Suprapubic skin (tissue), 4 donors: ENCODE data around the gene LAMA4. TPM values are rescaled to one million over a fixed set of nuclear protein-coding genes. Genes with fewer than 3 reads are reported as not detected.

Source experiments
- DNase-seq, 2 donors: peaks; one replicate each; pipeline ENCODE4 v3.0.0-alpha.2; 2019; ENCODE audit warnings: low spot score in 2 of 2
- H3K27ac ChIP-seq: fragments of 200-600 bp; sonication (generic); one replicate; pipeline ENCODE4 v1.5.1; 2019
- H3K27me3 ChIP-seq: fragments of 200-600 bp; sonication (generic); one replicate; pipeline ENCODE4 v1.5.1; 2019
- H3K36me3 ChIP-seq: fragments of 200-600 bp; sonication (generic); one replicate; pipeline ENCODE4 v1.5.1; 2019
- H3K4me1 ChIP-seq: fragments of 200-600 bp; sonication (generic); one replicate; pipeline ENCODE4 v1.5.1; 2019
- H3K4me3 ChIP-seq: fragments of 200-600 bp; sonication (generic); one replicate; pipeline ENCODE4 v1.5.1; 2019; ENCODE audit warnings: mild to moderate bottlenecking
- H3K9me3 ChIP-seq: fragments of 200-600 bp; sonication (generic); one replicate; pipeline ENCODE4 v1.5.1; 2019
- EP300 ChIP-seq: sonication (generic); formaldehyde crosslinking; IDR thresholded peaks from one replicate; pipeline ENCODE4 v1.6.1; 2017; ENCODE audit warnings: antibody characterized with exemption
- POLR2A ChIP-seq, 2 donors: fragments of 450-650 bp; IDR thresholded peaks; one replicate each; pipeline ENCODE4 v1.6.1; 2017; ENCODE audit warnings: antibody characterized with exemption in 2 of 2, mild to moderate bottlenecking in 2 of 2, moderate library complexity in 2 of 2
- POLR2AphosphoS5 ChIP-seq, 3 donors: sonication (generic); formaldehyde crosslinking; IDR thresholded peaks; one replicate each; pipeline ENCODE4 v1.6.1; 2017; ENCODE audit warnings: antibody characterized with exemption in 3 of 3
- WGBS: methylation state at CpG from one replicate; pipeline ENCODE4 v1.1.5; 2018; 5-methylcytosine and 5-hydroxymethylcytosine counted together
- total RNA-seq, 4 donors: library from RNA; depleted of rRNA; stranded (reverse); fragments of >200 nt; gene quantifications; one replicate each; pipeline ENCODE4 v1.1.0, GENCODE V29; 2016
- TF ChIP-seq, protein P1 (sequence below), 2 donors: fragments of 200-600 bp in 1 of 2; fragments of 450-650 bp in 1 of 2; sonication (generic) in 1 of 2; IDR thresholded peaks; one replicate each; pipeline ENCODE4 v1.5.1; 2016 to 2019; ENCODE audit warnings: antibody characterized with exemption in 2 of 2, mild to moderate bottlenecking in 1 of 2, moderate library complexity in 1 of 2

Gene LAMA4
- total RNA-seq, 4 donors from 2014 or later = 10.4 to 44.0 (median 23.6) TPM

DNA sequence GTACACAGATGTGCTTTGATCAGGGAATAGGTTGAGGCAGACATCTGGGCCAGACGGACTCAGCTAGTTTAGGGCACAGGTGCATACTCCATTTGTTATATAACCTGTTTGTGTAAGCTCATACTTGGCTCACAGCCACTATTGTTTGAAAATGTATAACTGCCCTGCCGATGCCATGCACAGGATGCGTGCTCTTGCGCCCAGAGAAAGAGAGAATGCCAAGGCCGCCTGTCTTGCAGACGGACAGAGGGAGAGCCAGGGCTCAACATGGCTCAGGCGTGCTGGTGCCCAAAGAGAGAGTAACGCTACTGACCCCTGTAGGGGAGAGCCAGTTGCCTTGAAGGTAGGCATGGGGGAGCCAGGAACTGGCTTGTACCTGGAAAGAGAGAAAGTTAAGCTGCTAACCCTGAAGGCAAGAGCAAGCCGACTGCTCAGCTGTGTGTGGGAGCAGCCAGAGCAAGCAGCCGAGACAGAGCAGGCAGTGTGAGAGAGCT is 109.2 kb downstream of the LAMA4 start:
- H3K27me3 ChIP-seq = no peaks in the 10 kb centered on the region
- H3K4me3 ChIP-seq = no peak overlapping the region
- no peak for DNase-seq
- peaks cover 5% of the 10 kb centered on the region for H3K4me1 ChIP-seq
- no peak overlapping the region for H3K27ac ChIP-seq
- H3K36me3 ChIP-seq = peaks cover 21% of the 10 kb centered on the region
- no peaks in the 10 kb centered on the region for H3K9me3 ChIP-seq
- no peak for TF ChIP-seq POLR2AphosphoS5 (IDR thresholded peaks at IDR 0.05)
- no peak for TF ChIP-seq POLR2A (IDR thresholded peaks at IDR 0.05)
- TF ChIP-seq EP300 = no peak
- TF ChIP-seq, protein P1, sequence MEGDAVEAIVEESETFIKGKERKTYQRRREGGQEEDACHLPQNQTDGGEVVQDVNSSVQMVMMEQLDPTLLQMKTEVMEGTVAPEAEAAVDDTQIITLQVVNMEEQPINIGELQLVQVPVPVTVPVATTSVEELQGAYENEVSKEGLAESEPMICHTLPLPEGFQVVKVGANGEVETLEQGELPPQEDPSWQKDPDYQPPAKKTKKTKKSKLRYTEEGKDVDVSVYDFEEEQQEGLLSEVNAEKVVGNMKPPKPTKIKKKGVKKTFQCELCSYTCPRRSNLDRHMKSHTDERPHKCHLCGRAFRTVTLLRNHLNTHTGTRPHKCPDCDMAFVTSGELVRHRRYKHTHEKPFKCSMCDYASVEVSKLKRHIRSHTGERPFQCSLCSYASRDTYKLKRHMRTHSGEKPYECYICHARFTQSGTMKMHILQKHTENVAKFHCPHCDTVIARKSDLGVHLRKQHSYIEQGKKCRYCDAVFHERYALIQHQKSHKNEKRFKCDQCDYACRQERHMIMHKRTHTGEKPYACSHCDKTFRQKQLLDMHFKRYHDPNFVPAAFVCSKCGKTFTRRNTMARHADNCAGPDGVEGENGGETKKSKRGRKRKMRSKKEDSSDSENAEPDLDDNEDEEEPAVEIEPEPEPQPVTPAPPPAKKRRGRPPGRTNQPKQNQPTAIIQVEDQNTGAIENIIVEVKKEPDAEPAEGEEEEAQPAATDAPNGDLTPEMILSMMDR (IDR thresholded peaks at IDR 0.05) = no peak
- 89% methylated on average over 10 of the region's 10 CpGs for WGBS

DNA sequence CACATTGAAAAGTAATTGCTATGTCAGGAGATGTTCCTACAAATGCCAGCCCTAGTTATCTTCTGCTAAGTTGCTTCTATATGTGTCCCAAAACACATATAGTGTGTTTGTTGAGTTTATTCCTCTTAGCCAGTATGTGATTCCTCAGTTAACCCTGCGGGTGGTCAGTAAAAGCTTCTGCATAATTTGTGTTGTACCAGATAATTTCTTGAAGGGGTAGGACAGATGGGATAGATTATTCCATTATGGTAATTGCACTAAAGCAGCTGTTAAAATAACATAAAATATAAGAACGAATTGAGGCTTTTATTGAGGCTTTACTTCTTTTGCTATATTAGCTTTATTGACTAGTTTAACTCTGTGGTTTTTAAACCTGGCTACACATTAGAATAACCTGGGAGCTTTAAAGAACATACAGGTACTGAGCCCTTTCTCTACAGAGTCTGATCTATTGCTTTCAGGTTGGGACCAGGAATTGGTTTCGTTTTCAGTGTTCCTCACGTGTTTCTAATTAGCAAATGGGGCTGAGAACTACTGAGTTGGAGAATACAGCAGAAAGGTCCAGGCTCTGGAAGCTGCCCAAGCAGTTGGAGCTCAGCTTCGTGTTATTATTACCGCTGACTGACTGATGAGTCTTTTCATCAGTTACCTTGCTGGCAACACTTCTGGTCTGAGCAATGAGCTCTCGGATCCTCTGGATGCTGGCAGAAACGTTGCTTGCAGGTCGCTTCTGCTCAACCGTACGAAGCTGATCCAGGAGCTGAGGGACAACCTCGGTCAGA is 110.0 kb downstream of the LAMA4 start:
- H3K27ac ChIP-seq = peak overlapping the region; percentile 10
- peaks cover 28% of the 10 kb centered on the region for H3K36me3 ChIP-seq
- H3K4me1 ChIP-seq = peaks cover 2% of the 10 kb centered on the region
- 70% methylated on average over 12 of the region's 12 CpGs for WGBS
- no peak for TF ChIP-seq POLR2AphosphoS5 (IDR thresholded peaks at IDR 0.05)
- TF ChIP-seq, protein P1 (IDR thresholded peaks at IDR 0.05) = no peak
- TF ChIP-seq EP300 = no peak
- TF ChIP-seq POLR2A (IDR thresholded peaks at IDR 0.05) = no peak
- no peaks in the 10 kb centered on the region for H3K27me3 ChIP-seq
- no peaks in the 10 kb centered on the region for H3K9me3 ChIP-seq
- H3K4me3 ChIP-seq = no peak overlapping the region
- no peak for DNase-seq

GRCh38 chr6:112141707-112142106 is 112.7 kb downstream of the LAMA4 start:
- peaks cover 36% of the 10 kb centered on the region for H3K36me3 ChIP-seq
- DNase-seq = no peak
- H3K4me3 ChIP-seq = no peak overlapping the region
- no peaks in the 10 kb centered on the region for H3K4me1 ChIP-seq
- H3K9me3 ChIP-seq = no peaks in the 10 kb centered on the region
- no peak overlapping the region for H3K27ac ChIP-seq
- 78% methylated on average over 2 of the region's 2 CpGs for WGBS
- no peaks in the 10 kb centered on the region for H3K27me3 ChIP-seq
- TF ChIP-seq EP300 (no peak), POLR2A (IDR thresholded peaks at IDR 0.05) (no peak), POLR2AphosphoS5 (IDR thresholded peaks at IDR 0.05) (no peak)
- TF ChIP-seq, protein P1 (IDR thresholded peaks at IDR 0.05) = no peak

DNA sequence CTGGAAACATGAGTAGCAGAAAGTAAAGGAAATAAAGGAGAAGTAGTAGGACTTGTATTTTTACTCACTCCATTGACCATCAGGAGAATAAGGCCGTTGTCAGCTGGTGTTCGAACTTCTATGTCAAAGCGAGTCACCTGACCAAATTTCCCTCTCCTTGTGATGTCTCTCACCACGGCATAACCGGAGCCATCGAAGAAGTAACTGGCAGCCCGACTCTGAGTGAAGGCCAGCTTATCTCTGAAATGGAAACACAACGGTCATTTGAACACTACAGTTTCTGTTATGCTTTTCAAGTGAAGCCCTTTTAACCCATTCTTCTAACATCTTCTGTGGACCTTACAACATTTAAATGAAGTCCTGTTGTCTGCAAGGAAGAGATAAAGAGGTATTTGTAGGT is 115.3 kb downstream of the LAMA4 start:
- DNase-seq = no peak
- Histone ChIP-seq H3K4me3 (no peak overlapping the region), H3K4me1 (no peaks in the 10 kb centered on the region), H3K27me3 (no peaks in the 10 kb centered on the region), H3K36me3 (peaks cover 49% of the 10 kb centered on the region), H3K27ac (no peak overlapping the region), H3K9me3 (no peaks in the 10 kb centered on the region)
- 87% methylated on average over 8 of the region's 8 CpGs for WGBS
- no peak for TF ChIP-seq POLR2A (IDR thresholded peaks at IDR 0.05)
- no peak for TF ChIP-seq EP300

DNA sequence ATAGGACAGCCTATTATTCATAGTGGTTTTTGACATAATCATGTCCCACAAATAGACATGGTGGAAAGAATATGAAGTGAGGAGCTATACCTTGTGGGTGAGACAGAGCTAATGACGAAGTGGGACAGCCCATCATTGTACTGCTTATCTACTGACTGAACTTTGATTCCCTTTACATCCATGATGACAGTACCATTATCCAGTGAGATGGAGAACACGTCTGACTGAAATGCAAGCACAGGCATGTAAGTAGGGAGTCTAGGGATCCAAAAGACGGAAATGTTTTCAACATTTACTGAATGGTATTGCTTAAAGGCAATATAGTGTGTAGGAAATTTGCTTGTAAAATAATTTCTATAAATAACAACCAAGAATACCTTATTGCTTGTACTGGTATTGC is 123.5 kb downstream of the LAMA4 start:
- no peaks in the 10 kb centered on the region for H3K9me3 ChIP-seq
- H3K27ac ChIP-seq = no peak overlapping the region
- no peak overlapping the region for H3K4me3 ChIP-seq
- WGBS = 58% methylated on average over 3 of the region's 3 CpGs
- TF ChIP-seq, protein P1 (IDR thresholded peaks at IDR 0.05) = no peak
- TF ChIP-seq POLR2A (IDR thresholded peaks at IDR 0.05) (no peak), EP300 (no peak), POLR2AphosphoS5 (IDR thresholded peaks at IDR 0.05) (no peak)
- no peak for DNase-seq
- no peaks in the 10 kb centered on the region for H3K4me1 ChIP-seq
- H3K36me3 ChIP-seq = peaks cover 45% of the 10 kb centered on the region
- no peaks in the 10 kb centered on the region for H3K27me3 ChIP-seq
